RWPE2 (cell line): Measurements from ENCODE around the gene UVRAG.

ENCODE experiments used
- ATAC-seq: fragments of 200-7000 bp; cut with Tn5 transposase; 3 replicates; pipeline ENCODE4 v1.9.1; 2021; ENCODE audit warnings: low read depth
- DNase-seq: peaks from one replicate; pipeline ENCODE4 v3.0.0-alpha.2; 2020; ENCODE audit warnings: low spot score
- H3K27ac ChIP-seq: fragments of 450-650 bp; 2 replicates; pipeline ENCODE4 v1.5.1; 2017; ENCODE audit warnings: mild to moderate bottlenecking; ENCODE audit not compliant: poor library complexity, severe bottlenecking
- H3K27me3 ChIP-seq: fragments of 250-450 bp; sonication (Bioruptor Pico); 2 replicates; pipeline ENCODE4 v1.5.1; 2021; ENCODE audit warnings: mild to moderate bottlenecking, moderate library complexity; ENCODE audit not compliant: insufficient read depth, poor library complexity, severe bottlenecking
- H3K36me3 ChIP-seq: fragments of 250-450 bp; sonication (Bioruptor Pico); 2 replicates; pipeline ENCODE4 v1.5.1; 2020; ENCODE audit warnings: low read depth, mild to moderate bottlenecking, moderate library complexity
- H3K4me1 ChIP-seq: fragments of 250-450 bp; sonication (Bioruptor Pico); 2 replicates; pipeline ENCODE4 v1.5.1; 2021; ENCODE audit warnings: mild to moderate bottlenecking, moderate library complexity; ENCODE audit not compliant: insufficient read depth, poor library complexity, severe bottlenecking
- H3K4me3 ChIP-seq: fragments of 250-450 bp; sonication (Bioruptor Pico); 2 replicates; pipeline ENCODE4 v1.5.1; 2021; ENCODE audit warnings: mild to moderate bottlenecking, moderate library complexity; ENCODE audit not compliant: severe bottlenecking
- H3K9me3 ChIP-seq: fragments of 250-450 bp; sonication (Bioruptor Pico); 2 replicates; pipeline ENCODE4 v1.5.1; 2021; ENCODE audit warnings: mild to moderate bottlenecking, moderate library complexity; ENCODE audit not compliant: severe bottlenecking
- TF ChIP-seq, protein P1 (sequence below): fragments of 450-650 bp; IDR thresholded peaks from one replicate; pipeline ENCODE4 v1.5.1; 2017; ENCODE audit warnings: mild to moderate bottlenecking, moderate library complexity; ENCODE audit not compliant: poor library complexity, severe bottlenecking

The UVRAG gene

DNA sequence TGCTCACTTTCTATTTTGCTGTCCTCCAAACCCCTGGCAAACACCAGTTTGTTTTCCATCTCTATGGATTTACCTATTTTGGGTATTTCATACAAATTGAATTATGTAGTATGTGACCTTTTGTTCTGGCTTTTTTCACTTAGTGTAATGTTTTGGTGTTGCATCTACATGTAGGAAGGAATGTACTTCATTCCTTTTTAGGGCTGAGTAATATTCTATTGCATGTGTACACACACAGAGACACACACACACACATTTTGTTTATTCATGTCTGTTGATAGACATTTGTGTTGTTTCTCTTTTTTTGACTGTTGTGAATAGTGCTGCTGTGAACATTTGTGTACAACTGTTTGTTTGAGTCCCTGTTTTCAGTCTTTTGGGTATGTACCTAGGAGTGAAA, 90.4 kb downstream of the UVRAG start:
- no peaks in the 10 kb centered on the region for H3K27me3 ChIP-seq
- H3K36me3 ChIP-seq, result no peaks in the 10 kb centered on the region
- H3K4me3 ChIP-seq, result no peak overlapping the region
- no peak for DNase-seq
- H3K27ac ChIP-seq, result no peak overlapping the region
- ATAC-seq, result no peak
- no peaks in the 10 kb centered on the region for H3K4me1 ChIP-seq
- H3K9me3 ChIP-seq, result no peaks in the 10 kb centered on the region
- TF ChIP-seq, protein P1, sequence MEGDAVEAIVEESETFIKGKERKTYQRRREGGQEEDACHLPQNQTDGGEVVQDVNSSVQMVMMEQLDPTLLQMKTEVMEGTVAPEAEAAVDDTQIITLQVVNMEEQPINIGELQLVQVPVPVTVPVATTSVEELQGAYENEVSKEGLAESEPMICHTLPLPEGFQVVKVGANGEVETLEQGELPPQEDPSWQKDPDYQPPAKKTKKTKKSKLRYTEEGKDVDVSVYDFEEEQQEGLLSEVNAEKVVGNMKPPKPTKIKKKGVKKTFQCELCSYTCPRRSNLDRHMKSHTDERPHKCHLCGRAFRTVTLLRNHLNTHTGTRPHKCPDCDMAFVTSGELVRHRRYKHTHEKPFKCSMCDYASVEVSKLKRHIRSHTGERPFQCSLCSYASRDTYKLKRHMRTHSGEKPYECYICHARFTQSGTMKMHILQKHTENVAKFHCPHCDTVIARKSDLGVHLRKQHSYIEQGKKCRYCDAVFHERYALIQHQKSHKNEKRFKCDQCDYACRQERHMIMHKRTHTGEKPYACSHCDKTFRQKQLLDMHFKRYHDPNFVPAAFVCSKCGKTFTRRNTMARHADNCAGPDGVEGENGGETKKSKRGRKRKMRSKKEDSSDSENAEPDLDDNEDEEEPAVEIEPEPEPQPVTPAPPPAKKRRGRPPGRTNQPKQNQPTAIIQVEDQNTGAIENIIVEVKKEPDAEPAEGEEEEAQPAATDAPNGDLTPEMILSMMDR, result no peak

DNA sequence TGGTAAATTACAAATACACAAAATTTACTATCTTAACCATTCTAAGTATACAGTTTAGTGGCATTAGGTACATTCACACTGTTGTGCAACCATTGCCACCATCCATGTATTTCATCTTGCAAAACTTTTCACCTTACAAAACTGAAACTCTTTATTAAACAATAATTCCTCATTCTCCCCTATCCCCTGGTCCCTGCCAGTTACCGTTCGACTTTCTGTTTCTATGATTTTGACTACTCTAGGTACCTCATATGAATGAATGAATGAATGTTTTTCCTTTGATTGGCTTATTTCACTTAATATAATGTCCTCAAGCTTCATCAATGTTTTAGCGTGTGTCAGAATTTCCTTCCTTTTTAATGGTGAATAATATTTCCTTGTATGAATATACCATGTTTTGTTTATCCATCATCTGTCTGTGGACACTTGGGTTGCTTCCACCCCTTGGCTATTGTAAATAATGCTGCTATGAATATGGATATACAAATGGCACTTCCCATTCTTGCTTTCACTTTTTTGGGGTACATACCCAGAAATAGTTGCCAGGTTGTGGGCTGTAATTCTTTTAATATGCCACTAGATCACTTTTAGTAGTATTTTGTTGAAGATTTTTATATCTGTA, 93.0 kb downstream of the UVRAG start:
- Histone ChIP-seq H3K36me3 (no peaks in the 10 kb centered on the region), H3K27ac (no peak overlapping the region), H3K4me1 (no peaks in the 10 kb centered on the region), H3K9me3 (no peaks in the 10 kb centered on the region), H3K27me3 (no peaks in the 10 kb centered on the region), H3K4me3 (no peak overlapping the region)
- ATAC-seq (no peak), DNase-seq (no peak)
- TF ChIP-seq, protein P1, result no peak

DNA sequence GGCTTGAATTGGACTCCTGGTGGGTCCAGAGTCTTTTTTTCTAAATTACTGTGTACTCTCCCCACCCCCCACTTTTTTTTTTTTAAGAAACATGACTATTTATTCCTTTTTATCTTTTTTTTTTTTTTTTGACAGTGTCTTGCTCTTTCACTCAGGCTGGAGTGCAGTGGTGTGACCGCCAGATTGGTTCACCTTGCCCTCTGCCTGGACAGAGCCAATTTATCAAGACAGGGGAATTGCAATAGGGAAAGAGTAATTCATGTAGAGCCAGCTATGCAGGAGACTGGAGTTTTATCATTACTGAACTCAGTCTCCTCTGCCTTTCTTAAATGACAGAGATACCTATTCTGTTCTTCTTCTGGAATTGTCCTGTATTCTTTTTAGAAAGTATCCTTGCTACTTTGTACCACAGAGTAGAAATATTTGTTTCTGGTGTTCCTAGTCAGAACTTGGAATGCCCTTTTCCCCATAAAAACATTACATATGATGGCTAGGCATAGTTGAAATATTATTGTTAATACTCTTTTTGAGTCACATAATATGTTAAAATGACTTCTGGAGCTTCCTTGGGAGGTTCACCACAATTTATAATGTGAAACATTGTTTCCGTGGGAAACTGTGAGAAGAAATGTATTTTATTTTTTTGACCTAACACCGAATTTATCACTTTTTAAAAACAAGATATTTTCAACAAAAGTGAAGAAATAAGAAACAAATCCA, 95.6 kb downstream of the UVRAG start:
- no peaks in the 10 kb centered on the region for H3K36me3 ChIP-seq
- no peaks in the 10 kb centered on the region for H3K27me3 ChIP-seq
- H3K9me3 ChIP-seq, result no peaks in the 10 kb centered on the region
- no peak overlapping the region for H3K27ac ChIP-seq
- DNase-seq, result no peak
- TF ChIP-seq, protein P1, result no peak
- H3K4me1 ChIP-seq, result no peaks in the 10 kb centered on the region
- no peak for ATAC-seq
- H3K4me3 ChIP-seq, result no peak overlapping the region

DNA sequence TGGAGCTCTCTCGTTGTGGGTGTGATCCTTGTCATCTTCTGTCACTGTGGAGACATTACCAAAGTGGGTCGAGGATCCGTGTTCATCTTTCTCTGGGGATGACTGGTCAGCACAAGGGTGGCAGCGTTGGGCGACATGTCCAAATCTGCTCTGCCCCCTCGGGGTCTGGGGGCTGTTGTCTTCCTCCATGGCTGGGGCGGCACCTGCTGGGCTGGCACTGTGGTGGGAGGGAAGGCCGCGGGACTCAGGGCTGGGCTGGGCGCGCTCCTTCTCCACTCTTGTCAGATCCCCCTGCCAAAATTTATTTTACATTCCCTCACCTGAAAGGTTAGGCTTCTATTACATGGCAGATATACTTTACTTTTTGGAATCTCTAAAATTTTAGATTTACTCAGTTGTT, 96.4 kb downstream of the UVRAG start:
- TF ChIP-seq, protein P1, result no peak
- H3K27me3 ChIP-seq, result no peaks in the 10 kb centered on the region
- no peaks in the 10 kb centered on the region for H3K36me3 ChIP-seq
- no peak overlapping the region for H3K4me3 ChIP-seq
- no peak for ATAC-seq
- no peak overlapping the region for H3K27ac ChIP-seq
- no peaks in the 10 kb centered on the region for H3K9me3 ChIP-seq
- no peaks in the 10 kb centered on the region for H3K4me1 ChIP-seq
- DNase-seq, result no peak

DNA sequence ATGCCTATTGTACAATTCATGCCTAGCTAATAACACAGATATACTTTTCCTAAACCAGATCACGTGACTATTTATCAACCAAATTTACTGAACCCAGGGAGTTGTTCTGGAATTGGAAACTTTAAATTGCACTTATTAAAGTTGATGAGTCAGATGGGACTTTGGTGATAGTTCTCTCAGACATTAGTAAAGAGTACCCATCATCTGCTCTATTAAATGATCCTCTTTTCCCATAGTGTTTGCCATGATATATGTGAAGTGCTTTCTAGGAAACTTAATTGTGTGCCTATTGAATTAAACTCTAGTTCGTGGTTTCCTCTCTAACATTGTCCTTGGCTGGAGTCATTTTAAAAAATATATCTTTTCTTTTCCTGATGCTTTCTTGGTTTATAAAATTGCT, 99.0 kb downstream of the UVRAG start:
- DNase-seq (no peak), ATAC-seq (no peak)
- H3K9me3 ChIP-seq, result no peaks in the 10 kb centered on the region
- no peaks in the 10 kb centered on the region for H3K27me3 ChIP-seq
- no peak overlapping the region for H3K27ac ChIP-seq
- H3K36me3 ChIP-seq, result no peaks in the 10 kb centered on the region
- TF ChIP-seq, protein P1, result no peak
- H3K4me3 ChIP-seq, result no peak overlapping the region
- H3K4me1 ChIP-seq, result no peaks in the 10 kb centered on the region
